SJSA1 (cell line): Measurements from ENCODE around the gene SLC13A3. TPM values are rescaled to one million over a fixed set of nuclear protein-coding genes. Genes with fewer than 3 reads are reported as not detected.
"Not testable (repeated sequence)": the region's sequence is repeated elsewhere in the genome, so short reads cannot be mapped to it uniquely, and the experiment has no call there.

Experiments
- DNase-seq, 2 experiments: peaks; one replicate each; pipeline ENCODE4 v3.0.0-alpha.2; 2015 to 2020; ENCODE audit warnings: low spot score in 2 of 2, low read depth in 1 of 2
- H3K27ac ChIP-seq: fragments of 250-450 bp; sonication (Bioruptor Pico); 2 replicates; pipeline ENCODE4 v1.5.1; 2020; ENCODE audit warnings: mild to moderate bottlenecking, moderate library complexity
- H3K27me3 ChIP-seq: fragments of 250-450 bp; sonication (Bioruptor Pico); replicated peaks from 2 replicates; pipeline ENCODE4 v1.5.1; 2020; ENCODE audit warnings: mild to moderate bottlenecking, moderate library complexity
- H3K36me3 ChIP-seq: fragments of 250-450 bp; sonication (Bioruptor Pico); 2 replicates; pipeline ENCODE4 v1.5.1; 2020; ENCODE audit warnings: mild to moderate bottlenecking
- H3K4me1 ChIP-seq: fragments of 250-450 bp; sonication (Bioruptor Pico); replicated peaks from 2 replicates; pipeline ENCODE4 v1.6.1; 2021; ENCODE audit warnings: mild to moderate bottlenecking
- H3K4me3 ChIP-seq: fragments of 250-450 bp; sonication (Bioruptor Pico); 2 replicates; pipeline ENCODE4 v1.5.1; 2020; ENCODE audit warnings: mild to moderate bottlenecking
- H3K9me3 ChIP-seq: fragments of 250-450 bp; sonication (Bioruptor Pico); replicated peaks from 2 replicates; pipeline ENCODE4 v1.5.1; 2020; ENCODE audit warnings: mild to moderate bottlenecking
- total RNA-seq: library from RNA; depleted of rRNA; stranded (reverse); fragments of >200 nt; shearing (Covaris generic); gene quantifications from 2 replicates; pipeline ENCODE4 v1.2.3, GENCODE V29; 2014

SLC13A3 gene
- total RNA-seq, 1 experiment from 2014 or later, result not detected

- no peak for DNase-seq
- Histone ChIP-seq H3K27me3 (no peaks in the 10 kb centered on the region), H3K9me3 (no peaks in the 10 kb centered on the region)
These were observed 37.2 kb upstream of the SLC13A3 start for GRCh38 chr20:46688151-46689081.

GRCh38 chr20:46683939-46684750 is 32.9 kb upstream of the SLC13A3 start:
- no peak overlapping the region for H3K4me3 ChIP-seq
- no peak overlapping the region for H3K27ac ChIP-seq
- DNase-seq, result no peak
- H3K9me3 ChIP-seq, result no peaks in the 10 kb centered on the region
- peaks cover 7% of the 10 kb centered on the region for H3K4me1 ChIP-seq
- H3K36me3 ChIP-seq, result peaks cover 21% of the 10 kb centered on the region
- no peaks in the 10 kb centered on the region for H3K27me3 ChIP-seq

More at GRCh38 chr20:46688151-46689081, 37.2 kb upstream of the SLC13A3 start:
- H3K36me3 ChIP-seq, result peaks cover 22% of the 10 kb centered on the region
- H3K4me1 ChIP-seq, result peaks cover 10% of the 10 kb centered on the region
- peak overlapping the region; percentile 85 for H3K4me3 ChIP-seq
- peak overlapping the region; percentile 79 for H3K27ac ChIP-seq

- H3K27ac ChIP-seq, result no peak overlapping the region
- no peaks in the 10 kb centered on the region for H3K27me3 ChIP-seq
- DNase-seq, result no peak
- no peak overlapping the region for H3K4me3 ChIP-seq
- H3K36me3 ChIP-seq, result peaks cover 17% of the 10 kb centered on the region
- H3K9me3 ChIP-seq, result no peaks in the 10 kb centered on the region
- peaks cover 7% of the 10 kb centered on the region for H3K4me1 ChIP-seq
These were observed 32.3 kb upstream of the SLC13A3 start for GRCh38 chr20:46683668-46683938.

- Histone ChIP-seq H3K27ac (no peak overlapping the region), H3K27me3 (no peaks in the 10 kb centered on the region), H3K9me3 (no peaks in the 10 kb centered on the region), H3K36me3 (peaks cover 17% of the 10 kb centered on the region), H3K4me3 (no peak overlapping the region), H3K4me1 (peaks cover 7% of the 10 kb centered on the region)
- no peak for DNase-seq
These were observed 31.9 kb upstream of the SLC13A3 start for GRCh38 chr20:46683011-46683667.

GRCh38 chr20:46682063-46682821 is 31.0 kb upstream of the SLC13A3 start:
- no peak overlapping the region for H3K27ac ChIP-seq
- no peaks in the 10 kb centered on the region for H3K27me3 ChIP-seq
- H3K4me3 ChIP-seq, result no peak overlapping the region
- H3K36me3 ChIP-seq, result peaks cover 17% of the 10 kb centered on the region
- H3K4me1 ChIP-seq, result peaks cover under 1% of the 10 kb centered on the region; the same call in 1 of the 2 replicates
- H3K9me3 ChIP-seq, result no peaks in the 10 kb centered on the region
- DNase-seq, result no peak

GRCh38 chr20:46681032-46681854 is 30.0 kb upstream of the SLC13A3 start:
- no peak overlapping the region for H3K4me3 ChIP-seq
- H3K36me3 ChIP-seq, result peaks cover 15% of the 10 kb centered on the region
- peak in 1 of 2 experiments; percentile 34 for DNase-seq
- H3K4me1 ChIP-seq, result no peaks in the 10 kb centered on the region
- H3K9me3 ChIP-seq, result no peaks in the 10 kb centered on the region
- no peaks in the 10 kb centered on the region for H3K27me3 ChIP-seq
- no peak overlapping the region for H3K27ac ChIP-seq

GRCh38 chr20:46680684-46681031 is 29.4 kb upstream of the SLC13A3 start:
- Histone ChIP-seq H3K36me3 (peaks cover 9% of the 10 kb centered on the region), H3K4me3 (no peak overlapping the region), H3K27ac (no peak overlapping the region), H3K4me1 (no peaks in the 10 kb centered on the region), H3K27me3 (no peaks in the 10 kb centered on the region), H3K9me3 (no peaks in the 10 kb centered on the region)
- no peak for DNase-seq

GRCh38 chr20:46678516-46678915 is 27.3 kb upstream of the SLC13A3 start:
- H3K27ac ChIP-seq, result no peak overlapping the region
- no peak overlapping the region for H3K4me3 ChIP-seq
- DNase-seq, result no peak
- no peaks in the 10 kb centered on the region for H3K4me1 ChIP-seq
- H3K9me3 ChIP-seq, result no peaks in the 10 kb centered on the region
- H3K36me3 ChIP-seq, result no peaks in the 10 kb centered on the region; the same call in 1 of the 2 replicates
- H3K27me3 ChIP-seq, result no peaks in the 10 kb centered on the region

GRCh38 chr20:46677608-46678007 is 26.3 kb upstream of the SLC13A3 start:
- Histone ChIP-seq H3K4me3 (no peak overlapping the region), H3K4me1 (no peaks in the 10 kb centered on the region), H3K36me3 (no peaks in the 10 kb centered on the region; the same call in 1 of the 2 replicates), H3K9me3 (no peaks in the 10 kb centered on the region), H3K27ac (no peak overlapping the region), H3K27me3 (no peaks in the 10 kb centered on the region)
- no peak for DNase-seq

GRCh38 chr20:46676649-46677316 is 25.5 kb upstream of the SLC13A3 start:
- not testable (repeated sequence) for H3K27ac ChIP-seq, H3K27me3 ChIP-seq, H3K4me3 ChIP-seq, H3K4me1 ChIP-seq, DNase-seq, H3K9me3 ChIP-seq, H3K36me3 ChIP-seq

- H3K4me3 ChIP-seq, result no peak overlapping the region
- no peaks in the 10 kb centered on the region for H3K27me3 ChIP-seq
- no peak overlapping the region for H3K27ac ChIP-seq
- 0 out of 2 replicates have a peak, but pooled peaks cover 7% of the 10 kb centered on the region for H3K9me3 ChIP-seq
- DNase-seq, result no peak
- H3K4me1 ChIP-seq, result no peaks in the 10 kb centered on the region
- H3K36me3 ChIP-seq, result no peaks in the 10 kb centered on the region
These were observed 23.2 kb upstream of the SLC13A3 start for GRCh38 chr20:46674253-46675083.
